ENCODE data around the gene ZNF132. TPM values are rescaled to one million over a fixed set of nuclear protein-coding genes. Genes with fewer than 3 reads are reported as not detected.

ZNF132 gene
- total RNA-seq, 2 donors from 2014 or later: 2.1 to 3.8 TPM

- Mint-ChIP-seq H3K9me3 (no peaks in the 10 kb centered on the region), H3K4me1 (no peaks in the 10 kb centered on the region)
- ATAC-seq (replicated peaks): no peak
Observed at GRCh38 chr19:58394821-58395219, 45.1 kb downstream of the ZNF132 start.

GRCh38 chr19:58393725-58394033 lies 46.3 kb downstream of the ZNF132 start:
- H3K27me3 Mint-ChIP-seq: no peaks in the 10 kb centered on the region

More at GRCh38 chr19:58394821-58395219, 45.1 kb downstream of the ZNF132 start:
- Mint-ChIP-seq H3K36me3 (ENCODE audit: low read depth) (peaks cover 76% of the 10 kb centered on the region), H3K4me3 (no peak overlapping the region), H3K27ac (no peak overlapping the region), H3K27me3 (no peaks in the 10 kb centered on the region)

GRCh38 chr19:58392945-58393724 lies 46.8 kb downstream of the ZNF132 start:
- Mint-ChIP-seq H3K27me3 (no peaks in the 10 kb centered on the region), H3K27ac (no peak overlapping the region), H3K4me3 (no peak overlapping the region), H3K9me3 (no peaks in the 10 kb centered on the region), H3K36me3 (ENCODE audit: low read depth) (peaks cover 91% of the 10 kb centered on the region), H3K4me1 (peaks cover 9% of the 10 kb centered on the region)
- no peak for ATAC-seq (replicated peaks)

More at GRCh38 chr19:58393725-58394033, 46.3 kb downstream of the ZNF132 start:
- ATAC-seq (replicated peaks): no peak
- H3K9me3 Mint-ChIP-seq: no peaks in the 10 kb centered on the region
- H3K4me3 Mint-ChIP-seq: no peak overlapping the region
- H3K36me3 Mint-ChIP-seq (ENCODE audit: low read depth): peaks cover 87% of the 10 kb centered on the region
- peaks cover 6% of the 10 kb centered on the region for H3K4me1 Mint-ChIP-seq
- H3K27ac Mint-ChIP-seq: no peak overlapping the region

- H3K27ac Mint-ChIP-seq: peak overlapping the region; percentile 97
- H3K36me3 Mint-ChIP-seq (ENCODE audit: low read depth): peaks cover 77% of the 10 kb centered on the region
- no peaks in the 10 kb centered on the region for H3K27me3 Mint-ChIP-seq
- peak overlapping the region; percentile 94 for H3K4me3 Mint-ChIP-seq
- peaks cover 16% of the 10 kb centered on the region for H3K4me1 Mint-ChIP-seq
- ATAC-seq (replicated peaks): no peak
- H3K9me3 Mint-ChIP-seq: no peaks in the 10 kb centered on the region
Observed at GRCh38 chr19:58388175-58388526, 51.8 kb downstream of the ZNF132 start.

- Mint-ChIP-seq H3K9me3 (no peaks in the 10 kb centered on the region), H3K4me1 (peaks cover 16% of the 10 kb centered on the region), H3K27ac (peak overlapping the region; percentile 97), H3K4me3 (peak overlapping the region; percentile 94), H3K36me3 (ENCODE audit: low read depth) (peaks cover 71% of the 10 kb centered on the region), H3K27me3 (no peaks in the 10 kb centered on the region)
- no peak for ATAC-seq (replicated peaks)
Observed at GRCh38 chr19:58387338-58388174, 52.4 kb downstream of the ZNF132 start.

GRCh38 chr19:58386576-58387337 lies 53.2 kb downstream of the ZNF132 start, which contains the start of gene RPS5:
Gene RPS5 (plus strand): TSS chr19:58387269. CDS start chr19:58388138, 869 bp downstream.
- H3K36me3 Mint-ChIP-seq (ENCODE audit: low read depth): peaks cover 63% of the 10 kb centered on the region
- H3K27ac Mint-ChIP-seq: peak within 1 kb of the TSS; percentile 97
- peak; percentile 98 for ATAC-seq (replicated peaks)
- H3K9me3 Mint-ChIP-seq: no peaks in the 10 kb centered on the region
- peak within 1 kb of the TSS; percentile 94 for H3K4me3 Mint-ChIP-seq
- H3K27me3 Mint-ChIP-seq: no peaks in the 10 kb centered on the region
- H3K4me1 Mint-ChIP-seq: peaks cover 16% of the 10 kb centered on the region

- H3K36me3 Mint-ChIP-seq (ENCODE audit: low read depth): peaks cover 56% of the 10 kb centered on the region
- peak overlapping the region; percentile 94 for H3K4me3 Mint-ChIP-seq
- H3K27me3 Mint-ChIP-seq: no peaks in the 10 kb centered on the region
- H3K4me1 Mint-ChIP-seq: peaks cover 16% of the 10 kb centered on the region
- peak; percentile 2 for ATAC-seq (replicated peaks)
- H3K9me3 Mint-ChIP-seq: no peaks in the 10 kb centered on the region
- H3K27ac Mint-ChIP-seq: peak overlapping the region; percentile 97
Observed at GRCh38 chr19:58385891-58386575, 53.9 kb downstream of the ZNF132 start.

GRCh38 chr19:58385313-58385890 lies 54.6 kb downstream of the ZNF132 start:
- ATAC-seq (replicated peaks): no peak
- peak overlapping the region; percentile 97 for H3K27ac Mint-ChIP-seq
- H3K4me1 Mint-ChIP-seq: peaks cover 16% of the 10 kb centered on the region
- peaks cover 49% of the 10 kb centered on the region for H3K36me3 Mint-ChIP-seq (ENCODE audit: low read depth)
- H3K4me3 Mint-ChIP-seq: peak overlapping the region; percentile 94
- no peaks in the 10 kb centered on the region for H3K27me3 Mint-ChIP-seq
- no peaks in the 10 kb centered on the region for H3K9me3 Mint-ChIP-seq

- no peaks in the 10 kb centered on the region for H3K27me3 Mint-ChIP-seq
- peaks cover 15% of the 10 kb centered on the region for H3K4me1 Mint-ChIP-seq
- H3K9me3 Mint-ChIP-seq: no peaks in the 10 kb centered on the region
- peaks cover 26% of the 10 kb centered on the region for H3K36me3 Mint-ChIP-seq (ENCODE audit: low read depth)
- peak overlapping the region; percentile 95 for H3K4me3 Mint-ChIP-seq
- ATAC-seq (replicated peaks): no peak
- H3K27ac Mint-ChIP-seq: peak overlapping the region; percentile 94
Observed at GRCh38 chr19:58382997-58383603, 56.9 kb downstream of the ZNF132 start.

Other genes with a start within 250 kb of the ZNF132 start
- gene ZNF544, start 211.2 kb downstream of the ZNF132 start, total RNA-seq: 10 to 100 TPM; 43.4 to 44.6 TPM
- 1 to 10 TPM; 3.7 to 4.6 TPM for gene ZNF8, start 161.2 kb downstream of the ZNF132 start, total RNA-seq
- gene ERVK3-1, start 134.8 kb downstream of the ZNF132 start, total RNA-seq: 10 to 100 TPM; 38.5 to 57.8 TPM
- 1 to 10 TPM; 4.3 to 6.1 TPM for gene ZSCAN22, start 113.2 kb downstream of the ZNF132 start, total RNA-seq
- 10 to 100 TPM; 12.4 to 15.4 TPM for gene A1BG, start 86.7 kb downstream of the ZNF132 start, total RNA-seq
- 1 to 10 TPM; 1.7 to 1.8 TPM for gene ZNF497, start 77.4 kb downstream of the ZNF132 start, total RNA-seq
- gene ZNF837, start 59.1 kb downstream of the ZNF132 start, total RNA-seq: 1 to 10 TPM; 1.1 to 1.9 TPM
- 1,000 to 10,000 TPM; 1,376 to 1,435 TPM for gene RPS5, start 52.9 kb downstream of the ZNF132 start, total RNA-seq
- gene RNF225, start 44.5 kb downstream of the ZNF132 start, total RNA-seq: under 1 TPM in 1 of 2 donors, not detected in 1; 0.64 TPM
- gene ZNF584, start 31.5 kb downstream of the ZNF132 start, total RNA-seq: 1 to 10 TPM; 9.0 to 9.8 TPM
- 1 to 10 TPM; 8.8 to 8.9 TPM for gene ZNF324B, start 11.5 kb upstream of the ZNF132 start, total RNA-seq
- gene ZNF324, start 26.9 kb upstream of the ZNF132 start, total RNA-seq: 1 to 10 TPM; 7.3 to 7.6 TPM
- 1 to 10 TPM; 5.8 to 6.2 TPM for gene ZNF446, start 36.2 kb upstream of the ZNF132 start, total RNA-seq
- 10 to 100 TPM; 14.4 to 15.6 TPM for gene SLC27A5, start 71.8 kb upstream of the ZNF132 start, total RNA-seq
- 10 to 100 TPM; 11.0 to 14.3 TPM for gene ZBTB45, start 79.7 kb upstream of the ZNF132 start, total RNA-seq
- gene TRIM28, start 103.9 kb upstream of the ZNF132 start, total RNA-seq: 100 to 1,000 TPM; 336 to 455 TPM
- gene CHMP2A, start 115.0 kb upstream of the ZNF132 start, total RNA-seq: 10 to 100 TPM; 79.0 to 95.8 TPM
- 100 to 1,000 TPM; 102 to 141 TPM for gene UBE2M, start 118.5 kb upstream of the ZNF132 start, total RNA-seq
- gene MZF1, start 133.2 kb upstream of the ZNF132 start, total RNA-seq: 10 to 100 TPM; 26.6 to 57.9 TPM

Measured in activated T-helper 17 cell treated with anti-CD3 and anti-CD28 coated beads, Interleukin-2, amount 50 U/mL, for 72 hours (primary cell).